Right lobe of liver (tissue), 4 donors: ENCODE measurements around the gene LTA.

ENCODE experiments used
- POLR2A ChIP-seq: fragments of 450-650 bp; IDR thresholded peaks from one replicate; pipeline ENCODE4 v1.6.1; 2017; ENCODE audit warnings: antibody characterized with exemption, mild to moderate bottlenecking
- TF ChIP-seq, protein P1 (sequence below), 4 donors: fragments of 200-600 bp in 3 of 4; fragments of 450-650 bp in 1 of 4; IDR thresholded peaks; one replicate each; pipeline versions ENCODE4 v1.5.1 to v1.8.0; 2016 to 2022; ENCODE audit warnings: antibody characterized with exemption in 4 of 4, mild to moderate bottlenecking in 2 of 4
- donor health status: DM: no; HTN: no; CAD: no.
- donor health status: DM: no; HTN: no; CAD: no.
- donor health status: DM: no; HTN: yes; CAD: no.

DNA sequence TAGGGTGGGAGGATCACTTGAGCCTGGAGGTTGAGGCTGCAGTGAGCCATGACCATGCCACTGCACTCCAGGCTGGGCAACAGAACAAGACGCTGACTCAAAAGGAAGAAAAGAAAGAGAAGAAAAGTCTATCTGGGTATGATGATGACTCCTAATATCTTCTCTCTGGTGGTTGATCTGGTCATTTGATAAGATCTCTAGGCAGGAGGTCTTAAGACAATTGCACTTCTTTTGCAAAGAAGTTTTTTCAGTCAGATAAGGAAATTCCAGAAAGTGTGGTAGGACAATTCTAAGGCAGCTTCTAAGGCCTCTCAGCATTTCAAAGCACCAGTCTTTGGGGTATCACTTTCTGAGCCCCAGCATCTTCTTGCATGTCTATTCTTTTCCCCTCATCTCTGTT lies 35.2 kb downstream of the LTA start:
- TF ChIP-seq, protein P1, sequence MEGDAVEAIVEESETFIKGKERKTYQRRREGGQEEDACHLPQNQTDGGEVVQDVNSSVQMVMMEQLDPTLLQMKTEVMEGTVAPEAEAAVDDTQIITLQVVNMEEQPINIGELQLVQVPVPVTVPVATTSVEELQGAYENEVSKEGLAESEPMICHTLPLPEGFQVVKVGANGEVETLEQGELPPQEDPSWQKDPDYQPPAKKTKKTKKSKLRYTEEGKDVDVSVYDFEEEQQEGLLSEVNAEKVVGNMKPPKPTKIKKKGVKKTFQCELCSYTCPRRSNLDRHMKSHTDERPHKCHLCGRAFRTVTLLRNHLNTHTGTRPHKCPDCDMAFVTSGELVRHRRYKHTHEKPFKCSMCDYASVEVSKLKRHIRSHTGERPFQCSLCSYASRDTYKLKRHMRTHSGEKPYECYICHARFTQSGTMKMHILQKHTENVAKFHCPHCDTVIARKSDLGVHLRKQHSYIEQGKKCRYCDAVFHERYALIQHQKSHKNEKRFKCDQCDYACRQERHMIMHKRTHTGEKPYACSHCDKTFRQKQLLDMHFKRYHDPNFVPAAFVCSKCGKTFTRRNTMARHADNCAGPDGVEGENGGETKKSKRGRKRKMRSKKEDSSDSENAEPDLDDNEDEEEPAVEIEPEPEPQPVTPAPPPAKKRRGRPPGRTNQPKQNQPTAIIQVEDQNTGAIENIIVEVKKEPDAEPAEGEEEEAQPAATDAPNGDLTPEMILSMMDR (IDR thresholded peaks at IDR 0.05) = no peak
- no peak for TF ChIP-seq POLR2A
